HG03108 (cell line): Measurements from ENCODE around the gene S100PBP.

ENCODE experiments used
- ATAC-seq: cut with Tn5 transposase; IDR thresholded peaks from one replicate; pipeline ENCODE4 v1.9.1; 2021; ENCODE audit warnings: moderate library complexity; ENCODE audit not compliant: unreplicated experiment

Gene S100PBP

DNA sequence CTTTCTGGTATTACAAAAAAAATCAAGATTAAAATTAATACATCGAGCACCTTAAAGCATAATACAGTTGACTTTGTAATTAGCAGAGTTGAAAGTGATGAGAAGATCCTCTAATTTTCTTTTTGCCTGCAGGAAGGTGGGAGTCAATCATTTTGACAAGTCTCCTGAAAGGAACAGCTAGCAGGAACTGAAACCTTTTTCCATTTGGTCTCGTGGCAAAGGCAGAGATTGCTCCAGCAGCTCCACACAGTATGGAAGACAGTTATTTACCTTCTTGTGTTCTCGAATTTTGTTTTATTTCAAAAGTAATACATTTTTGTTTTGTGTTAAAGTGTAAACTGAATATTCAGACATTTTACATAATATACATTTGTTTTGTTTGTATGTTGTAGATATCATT lies 7.7 kb downstream of the S100PBP start:
- no peak for ATAC-seq

DNA sequence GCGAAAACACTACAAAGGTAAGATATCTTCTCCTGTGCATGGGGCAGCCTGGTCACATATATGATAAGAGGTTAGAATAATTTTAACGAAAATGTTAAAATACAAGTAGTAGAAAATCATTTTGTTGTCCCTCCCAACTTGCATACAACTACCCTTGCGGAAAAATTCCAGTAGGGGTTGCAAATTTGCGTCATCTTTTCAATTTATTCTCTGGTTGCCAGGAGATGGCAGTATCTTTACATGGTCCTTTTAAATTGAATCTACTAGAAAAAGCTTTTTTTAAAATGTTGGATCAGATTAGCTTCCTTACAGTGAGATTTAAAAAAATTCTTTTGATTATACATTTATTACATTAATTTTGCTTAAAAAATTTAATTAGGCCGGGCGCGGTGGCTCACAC lies 10.9 kb downstream of the S100PBP start:
- ATAC-seq = no peak

- ATAC-seq = no peak
Observed at GRCh38 chr1:32830092-32830852, 12.8 kb downstream of the S100PBP start.

- ATAC-seq = no peak
Observed at GRCh38 chr1:32831878-32832277, 14.4 kb downstream of the S100PBP start.

DNA sequence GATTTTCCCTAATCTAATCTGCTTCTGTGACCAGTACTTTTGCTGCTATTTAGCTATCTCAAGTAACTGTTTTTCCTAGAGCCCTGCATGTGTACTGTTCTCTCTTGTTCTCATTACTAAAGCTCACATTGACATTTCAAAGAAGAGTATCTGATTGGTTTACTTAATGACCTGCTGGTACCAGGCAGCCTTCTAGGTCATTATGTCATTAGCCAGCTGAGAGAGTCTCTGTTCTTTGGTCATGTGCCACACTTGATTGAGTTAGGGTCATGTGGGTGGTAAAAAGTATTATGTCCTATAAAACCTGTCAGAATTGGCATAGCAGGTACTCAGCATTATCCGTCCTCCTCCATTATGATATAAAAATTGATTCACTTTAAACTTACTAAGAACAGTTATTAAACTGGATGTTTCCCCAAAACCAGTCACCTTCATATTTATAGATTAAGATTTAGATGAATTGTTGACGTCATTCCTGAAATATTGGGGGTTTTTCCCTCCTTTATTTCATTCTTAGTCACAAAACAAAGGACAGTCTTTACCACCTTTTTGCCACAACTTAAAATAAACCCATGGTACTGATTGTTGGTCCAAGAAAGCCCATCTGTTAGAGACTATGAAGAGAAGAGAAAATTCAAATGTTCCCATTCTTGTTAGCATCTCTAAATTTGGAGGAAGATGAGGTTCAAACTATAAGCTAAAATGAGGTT lies 31.1 kb downstream of the S100PBP start:
- ATAC-seq = no peak

DNA sequence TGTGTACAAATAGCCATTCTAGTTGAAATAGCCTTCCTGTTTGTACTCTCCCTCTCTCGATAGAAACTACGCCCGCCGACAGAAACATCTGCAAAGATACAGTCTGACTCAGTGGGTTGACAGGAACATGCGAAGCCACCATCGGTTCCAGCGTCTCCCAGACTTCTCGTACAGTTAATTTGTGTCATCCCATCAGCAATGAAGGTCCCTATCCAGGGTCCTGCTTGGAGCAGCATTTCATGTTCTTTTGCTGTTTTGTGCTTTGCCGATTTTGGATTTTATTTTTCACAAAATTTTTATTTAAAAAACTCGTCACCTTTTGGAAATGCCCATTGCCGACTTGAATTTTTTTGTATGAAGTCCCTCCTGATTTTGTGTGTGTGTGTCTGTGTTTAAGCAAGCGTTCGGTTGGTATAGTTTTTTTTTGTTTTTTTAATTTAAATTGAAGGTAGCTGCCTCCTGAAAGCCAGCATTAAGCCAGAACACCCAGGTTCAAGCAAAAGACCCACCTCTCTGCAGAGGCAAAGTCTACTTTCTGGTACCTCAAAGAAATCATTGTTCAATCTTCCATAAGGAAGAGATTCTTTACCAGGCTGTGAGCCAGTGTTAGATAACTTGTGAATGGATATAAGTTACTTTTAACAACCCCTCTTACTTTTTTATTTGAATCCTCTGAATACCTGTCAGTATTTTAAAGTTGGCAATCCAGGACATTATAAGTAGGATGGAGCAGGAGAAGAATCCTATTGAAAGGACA lies 38.6 kb downstream of the S100PBP start:
- ATAC-seq = no peak

DNA sequence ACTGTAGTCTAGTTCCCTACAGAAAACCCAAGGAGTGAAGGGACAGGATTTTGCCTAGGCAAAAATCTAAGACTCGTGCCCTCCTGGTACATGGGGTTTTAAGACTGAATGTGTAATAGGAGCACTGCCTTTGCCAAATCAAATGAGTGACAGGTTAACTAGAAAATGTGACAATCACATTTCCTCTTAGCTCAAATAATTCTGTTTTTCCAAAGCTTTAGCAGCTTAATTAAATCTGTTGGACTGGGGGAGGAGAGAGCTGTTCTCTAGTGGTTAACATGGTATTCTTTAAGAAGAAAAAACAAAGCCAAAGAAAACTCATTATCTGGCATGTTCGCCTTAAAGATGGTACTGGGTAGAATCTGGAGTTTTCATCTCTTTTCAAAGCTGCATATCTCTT lies 40.7 kb downstream of the S100PBP start:
- no peak for ATAC-seq

- no peak for ATAC-seq
Observed at GRCh38 chr1:32858791-32859190, 41.3 kb downstream of the S100PBP start.

DNA sequence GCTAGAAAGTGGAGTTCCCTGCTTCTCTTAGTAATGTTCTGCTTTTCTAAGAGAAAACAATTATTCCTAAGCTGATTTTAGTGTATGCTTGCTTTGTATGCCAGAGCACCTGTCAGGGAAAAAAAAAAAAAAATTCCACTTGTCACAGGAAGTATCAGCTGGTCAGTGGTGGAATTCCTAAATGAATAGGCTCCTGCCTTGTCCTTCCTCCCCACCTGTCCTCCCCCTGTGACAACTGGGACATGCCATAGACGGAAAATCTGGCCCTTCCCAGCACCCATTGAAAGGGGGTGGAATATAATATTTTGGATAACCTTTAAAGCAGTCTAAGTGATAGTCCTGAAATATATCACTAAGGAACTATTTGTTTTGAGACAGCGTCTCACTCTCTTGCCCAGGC lies 42.5 kb downstream of the S100PBP start:
- no peak for ATAC-seq

DNA sequence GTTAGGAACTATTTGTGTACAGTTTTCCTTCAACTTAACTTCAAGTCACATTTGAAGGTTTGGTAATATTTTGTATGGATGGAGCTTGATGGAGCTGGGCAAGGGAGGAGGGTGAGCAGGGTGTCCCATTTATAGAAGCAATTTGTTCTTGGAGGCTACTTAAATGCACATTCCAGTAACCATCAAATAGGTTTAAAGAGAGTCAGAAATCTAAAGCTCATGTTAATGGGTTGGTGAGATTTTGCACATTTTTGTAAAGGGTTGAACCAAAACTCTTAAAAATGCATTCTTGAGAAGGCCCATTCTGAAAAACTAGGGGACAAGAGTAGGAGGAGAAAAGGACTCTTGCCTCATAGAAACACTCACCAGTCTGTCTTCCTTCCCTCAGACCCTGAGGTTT lies 43.1 kb downstream of the S100PBP start:
- ATAC-seq = no peak

DNA sequence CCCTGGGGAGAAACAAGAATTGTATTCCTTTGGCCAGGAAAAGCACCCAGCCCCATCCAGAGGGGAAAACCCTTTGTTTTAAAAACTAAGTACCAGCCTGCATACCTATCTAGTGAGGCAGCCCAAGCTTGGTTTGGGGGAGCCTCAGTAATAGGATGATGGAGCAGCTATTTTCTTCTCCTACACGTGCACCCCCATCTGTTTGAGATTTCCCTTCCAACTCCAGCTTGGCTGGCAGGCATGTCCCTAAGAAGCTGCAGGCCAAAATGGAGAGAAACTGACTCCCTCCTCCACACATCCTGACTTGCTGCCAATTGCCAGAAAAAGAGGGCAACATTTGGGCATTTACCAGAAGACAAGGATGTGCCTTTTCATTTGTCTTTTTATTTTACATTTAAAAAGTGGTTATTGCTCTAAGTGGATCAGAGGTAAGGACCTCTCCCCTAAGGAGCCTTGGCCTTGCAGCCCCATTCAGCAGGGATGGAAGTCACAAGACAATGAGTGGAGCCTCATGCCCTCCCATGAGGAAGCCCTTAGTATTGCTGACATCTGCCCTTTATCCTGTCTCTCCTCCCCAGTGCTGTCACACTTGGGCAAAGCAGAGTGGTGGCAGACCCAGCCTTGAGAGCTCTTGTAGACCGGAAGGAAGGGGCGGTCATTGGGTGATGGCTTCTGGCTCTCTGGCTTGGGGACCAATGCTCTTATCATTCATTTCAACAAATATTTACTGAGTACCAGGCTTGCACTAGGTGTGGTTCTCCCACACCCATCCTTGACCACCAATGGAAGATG lies 44.6 kb downstream of the S100PBP start:
- no peak for ATAC-seq

DNA sequence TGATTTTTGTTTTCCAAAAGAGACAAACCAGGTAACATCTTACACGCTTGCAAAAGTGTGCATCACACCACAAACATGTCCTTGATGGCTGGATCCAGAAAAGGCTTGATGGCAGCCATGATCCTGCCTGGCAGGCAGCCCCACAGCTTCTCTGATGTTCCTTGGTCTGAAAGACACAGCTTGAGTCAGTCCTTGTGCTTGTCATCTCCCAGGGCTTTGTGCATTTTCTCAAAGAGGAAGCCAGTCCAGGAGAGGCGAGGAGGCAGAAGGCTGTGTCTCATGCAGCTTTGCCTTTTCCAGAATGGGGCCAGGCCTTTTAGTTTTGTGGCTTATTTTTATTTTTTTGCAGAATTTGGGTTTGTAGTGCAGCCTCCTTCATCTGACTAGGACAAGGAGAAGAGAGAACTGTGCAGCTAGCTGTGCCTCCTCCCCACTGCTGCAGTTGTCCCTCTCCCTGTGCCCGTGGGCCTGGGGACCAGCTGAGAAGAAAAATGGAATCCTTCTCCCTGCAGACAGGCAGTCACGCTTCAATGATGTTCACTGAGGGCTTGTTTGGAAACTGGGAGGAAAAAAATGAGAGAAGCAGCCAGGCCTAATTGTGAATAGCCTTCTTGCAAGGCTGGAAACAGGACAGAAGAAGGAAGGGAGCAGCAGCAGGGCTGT lies 45.9 kb downstream of the S100PBP start:
- no peak for ATAC-seq

- no peak for ATAC-seq
Observed at GRCh38 chr1:32863881-32864245, 46.4 kb downstream of the S100PBP start.

DNA sequence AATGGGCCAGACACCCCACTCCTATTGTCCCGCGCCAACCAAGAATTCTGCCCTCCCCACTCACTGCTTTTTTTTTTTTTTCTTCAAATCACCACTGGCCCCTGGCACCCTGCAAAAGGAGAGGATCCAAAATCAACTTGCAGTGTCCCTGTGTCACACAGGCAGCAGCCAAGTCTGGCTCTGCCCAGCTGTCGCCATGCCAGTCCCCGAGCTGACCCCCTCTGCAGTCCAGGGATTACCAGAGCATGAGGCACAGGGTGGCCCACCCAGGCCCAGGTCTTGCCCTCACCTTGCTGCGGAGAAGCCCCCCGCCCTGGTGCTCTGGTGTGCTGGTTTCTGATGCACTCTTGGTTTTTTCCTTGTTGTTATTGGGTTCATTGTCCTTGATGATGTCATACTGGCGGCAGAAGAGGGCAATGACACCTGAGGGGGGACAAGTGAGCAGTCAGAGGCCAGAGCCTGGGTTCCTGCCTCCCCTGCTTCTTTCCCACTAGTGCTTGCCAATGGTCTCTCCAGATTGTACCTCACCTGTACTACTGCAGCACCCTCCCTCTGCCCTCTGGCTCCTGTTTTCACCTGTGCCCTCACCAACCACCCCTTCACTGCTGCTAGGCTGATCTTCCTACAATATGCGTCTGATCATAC lies 47.0 kb downstream of the S100PBP start:
- ATAC-seq = no peak

- ATAC-seq = no peak
Observed at GRCh38 chr1:32865639-32866405, 48.4 kb downstream of the S100PBP start.

- ATAC-seq = no peak
Observed at GRCh38 chr1:32867151-32867550, 49.7 kb downstream of the S100PBP start.

DNA sequence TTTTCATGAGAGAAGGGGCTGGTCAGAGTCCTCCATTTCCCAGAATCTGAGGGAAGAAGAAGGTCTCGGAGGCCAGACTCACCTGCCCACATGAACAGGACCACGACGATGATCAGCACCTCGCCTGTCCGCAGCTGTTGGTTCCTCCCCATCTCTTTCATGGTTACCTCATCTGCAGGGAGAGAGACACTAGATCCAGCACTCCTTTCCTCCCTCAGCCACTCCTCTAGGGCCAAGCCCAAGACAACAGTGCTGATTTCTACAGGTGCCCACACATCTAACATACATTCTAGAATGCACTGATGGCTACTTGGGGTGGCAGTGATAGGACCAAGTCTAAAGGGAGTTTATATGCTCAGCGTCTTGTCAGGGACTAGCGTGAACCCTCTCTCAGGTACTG lies 50.2 kb downstream of the S100PBP start:
- ATAC-seq = no peak

- ATAC-seq = no peak
Observed at GRCh38 chr1:32868085-32868484, 50.6 kb downstream of the S100PBP start.

- no peak for ATAC-seq
Observed at GRCh38 chr1:32868806-32869455, 51.5 kb downstream of the S100PBP start.
